H1 (cell line): ENCODE measurements around the gene PAX3. TPM values are rescaled to one million over a fixed set of nuclear protein-coding genes. Genes with fewer than 3 reads are reported as not detected.
"Not testable (repeated sequence)": the region's sequence is repeated elsewhere in the genome, so short reads cannot be mapped to it uniquely, and the experiment has no call there.

ENCODE experiments used
- CTCF ChIA-PET: fragments of 300-600 bp; sonication (Branson Sonifier 250); formaldehyde crosslinking; loops from one replicate; lab custom pipeline; 2021; ENCODE audit not compliant: partially characterized antibody; lab: Charles Lee
- POLR2A ChIA-PET: fragments of 300-600 bp; sonication (Branson Sonifier 250); formaldehyde crosslinking; loops from one replicate; lab custom pipeline; 2021; ENCODE audit warnings: inconsistent platforms; ENCODE audit not compliant: partially characterized antibody; lab: Charles Lee
- DNase-seq, 2 experiments: peaks; one replicate each; pipeline versions ENCODE4 v3.0.0 to v3.0.0-alpha.2; 2010 to 2022; ENCODE audit warnings: low spot score in 2 of 2, low read depth in 1 of 2, mixed read lengths in 1 of 2
- FAIRE-seq: peaks from 2 replicates; lab custom pipeline; 2011; peaks lifted over from hg19 to GRCh38; lab: Jason Lieb, UNC
- H2AFZ ChIP-seq: 2 replicates; pipeline ENCODE4 v1.8.1; 2012; ENCODE audit warnings: low read length, inconsistent platforms
- H2AK5ac ChIP-seq: 2 replicates; pipeline ENCODE4 v1.6.1; 2013; ENCODE audit warnings: low read depth, low read length
- H2BK120ac ChIP-seq: replicated peaks from 2 replicates; pipeline ENCODE3; 2013; ENCODE audit warnings: low read depth, low read length, inconsistent platforms
- H2BK12ac ChIP-seq: 2 replicates; pipeline ENCODE4 v1.6.1; 2013; ENCODE audit warnings: low read depth, low read length
- H2BK15ac ChIP-seq: 2 replicates; pipeline ENCODE4 v1.6.1; 2013; ENCODE audit warnings: low read length
- H2BK20ac ChIP-seq: 2 replicates; pipeline ENCODE4 v1.6.1; 2013; ENCODE audit warnings: low read length
- H2BK5ac ChIP-seq: 2 replicates; pipeline ENCODE4 v1.6.1; 2013; ENCODE audit warnings: low read depth, low read length
- H3K14ac ChIP-seq: 2 replicates; pipeline ENCODE4 v1.6.1; 2013; ENCODE audit warnings: inconsistent platforms; ENCODE audit not compliant: insufficient read length
- H3K18ac ChIP-seq: 2 replicates; pipeline ENCODE4 v1.6.1; 2013; ENCODE audit warnings: low read length; ENCODE audit errors: extremely low read depth
- H3K23ac ChIP-seq: 2 replicates; pipeline ENCODE4 v1.6.1; 2013; ENCODE audit warnings: inconsistent platforms; ENCODE audit not compliant: insufficient read length
- H3K23me2 ChIP-seq: 2 replicates; pipeline ENCODE4 v1.6.1; 2013; ENCODE audit warnings: low read depth, low read length
- H3K27ac ChIP-seq: 2 replicates; pipeline ENCODE4 v1.6.1; 2011; ENCODE audit warnings: low read depth, low read length, inconsistent platforms
- H3K27me3 ChIP-seq, 4 experiments: replicated peaks in 1 of 4; 1 replicate in 1 of 4; 2 replicates in 3 of 4; pipeline versions ENCODE4 v1.6.1 to v1.8.1; 2011 to 2013; ENCODE audit warnings: low read length in 3 of 4, mild to moderate bottlenecking in 3 of 4, inconsistent platforms in 2 of 4, mixed read lengths in 2 of 4, moderate library complexity in 1 of 4; ENCODE audit not compliant: control insufficient read depth in 3 of 4, insufficient read depth in 3 of 4; ENCODE audit errors: extremely low read depth in 1 of 4
- H3K36me3 ChIP-seq, 4 experiments: 2 replicates each; pipeline versions ENCODE4 v1.6.1 to v1.8.1; 2011 to 2013; ENCODE audit warnings: mild to moderate bottlenecking in 4 of 4, low read length in 3 of 4, moderate library complexity in 2 of 4, control low read depth in 1 of 4, inconsistent platforms in 1 of 4; ENCODE audit not compliant: insufficient read depth in 4 of 4, control insufficient read depth in 2 of 4
- H3K4ac ChIP-seq: replicated peaks from 2 replicates; pipeline ENCODE3; 2013; ENCODE audit warnings: low read length, low read depth, mixed read lengths, inconsistent platforms; ENCODE audit not compliant: insufficient read length
- H3K4me1 ChIP-seq, 4 experiments: replicated peaks in 1 of 4; 1 replicate in 1 of 4; 2 replicates in 3 of 4; pipeline versions ENCODE4 v1.6.1 to v1.8.1; 2011 to 2013; ENCODE audit warnings: low read length in 3 of 4, inconsistent platforms in 2 of 4, mixed read lengths in 1 of 4; ENCODE audit not compliant: insufficient read depth in 4 of 4, control insufficient read depth in 3 of 4
- H3K4me2 ChIP-seq, 2 experiments: 2 replicates each; pipeline versions ENCODE4 v1.6.1 to v1.8.1; 2011 to 2013; ENCODE audit warnings: low read depth in 2 of 2, low read length in 2 of 2, control low read depth in 1 of 2, inconsistent platforms in 1 of 2, mild to moderate bottlenecking in 1 of 2; ENCODE audit not compliant: insufficient read depth in 1 of 2
- H3K4me3 ChIP-seq, 4 experiments: fragments of 200-600, 300-600 bp in 1 of 4; sonication (generic), shearing (Covaris generic), sonication (Bioruptor Twin) in 1 of 4; 2 replicates each; pipeline versions ENCODE4 v1.5.1 to v1.8.1; 2011 to 2016; ENCODE audit warnings: low read length in 4 of 4, low read depth in 3 of 4, control low read depth in 2 of 4, inconsistent platforms in 2 of 4, mild to moderate bottlenecking in 2 of 4, mixed read lengths in 1 of 4, moderate library complexity in 1 of 4; ENCODE audit not compliant: insufficient read depth in 2 of 4; ENCODE audit errors: extremely low read depth in 1 of 4
- H3K56ac ChIP-seq: replicated peaks from 2 replicates; pipeline ENCODE3; 2013; ENCODE audit warnings: low read depth, mild to moderate bottlenecking, mixed read lengths, low read length, inconsistent platforms; ENCODE audit not compliant: insufficient read length
- H3K79me1 ChIP-seq: 2 replicates; pipeline ENCODE4 v1.6.1; 2013; ENCODE audit warnings: low read depth, low read length, control low read depth
- H3K79me2 ChIP-seq, 2 experiments: 2 replicates each; pipeline versions ENCODE4 v1.6.1 to v1.8.1; 2012 to 2013; ENCODE audit warnings: low read length in 2 of 2, mild to moderate bottlenecking in 2 of 2, inconsistent platforms in 1 of 2; ENCODE audit not compliant: insufficient read depth in 2 of 2, control insufficient read depth in 1 of 2
- H3K9ac ChIP-seq, 4 experiments: replicated peaks in 1 of 4; 1 replicate in 1 of 4; 2 replicates in 3 of 4; pipeline versions ENCODE4 v1.6.1 to v1.8.1; 2011 to 2013; ENCODE audit warnings: low read depth in 3 of 4, low read length in 3 of 4, control low read depth in 2 of 4, mild to moderate bottlenecking in 2 of 4, moderate library complexity in 2 of 4, inconsistent platforms in 1 of 4; ENCODE audit errors: extremely low read depth in 1 of 4
- H3K9me3 ChIP-seq, 2 experiments: 2 replicates each; pipeline versions ENCODE4 v1.6.1 to v1.8.1; 2012 to 2013; ENCODE audit warnings: mild to moderate bottlenecking in 2 of 2, moderate library complexity in 2 of 2, control low read depth in 1 of 2, inconsistent platforms in 1 of 2, low read depth in 1 of 2, low read length in 1 of 2, mixed read lengths in 1 of 2; ENCODE audit not compliant: insufficient read depth in 2 of 2
- H4K20me1 ChIP-seq, 2 experiments: replicated peaks in 1 of 2; 2 replicates each; pipeline versions ENCODE3 to v1.8.1; 2011 to 2013; ENCODE audit warnings: inconsistent platforms in 2 of 2, low read length in 2 of 2, mild to moderate bottlenecking in 1 of 2; ENCODE audit not compliant: insufficient read depth in 2 of 2, control insufficient read depth in 1 of 2
- H4K5ac ChIP-seq: 2 replicates; pipeline ENCODE4 v1.6.1; 2013; ENCODE audit warnings: low read length, low read depth, mixed read lengths, inconsistent platforms; ENCODE audit not compliant: insufficient read length
- H4K8ac ChIP-seq: 2 replicates; pipeline ENCODE4 v1.8.0; 2013; ENCODE audit warnings: mild to moderate bottlenecking, moderate library complexity, low read length, inconsistent platforms; ENCODE audit not compliant: insufficient read depth; ENCODE audit errors: extremely low read depth
- H4K91ac ChIP-seq: replicated peaks from 2 replicates; pipeline ENCODE3; 2013; ENCODE audit warnings: low read length, mixed read lengths, inconsistent platforms; ENCODE audit not compliant: insufficient read length
- YY1 ChIP-seq: IDR thresholded peaks from 2 replicates; pipeline ENCODE4 v1.6.1; 2011; ENCODE audit warnings: low read depth, mild to moderate bottlenecking, low read length
- WGBS, 2 experiments: shearing (Covaris generic) in 1 of 2; methylation state at CpG; one replicate each; pipeline versions ENCODE4 v1.1.6 to v1.1.7; 2013 to 2015; ENCODE audit warnings: low lambda C conversion rate in 2 of 2, mixed read lengths in 2 of 2, inconsistent platforms in 1 of 2, low coverage in 1 of 2, missing lambda C conversion rate in 1 of 2; ENCODE audit not compliant: insufficient replicate concordance in 2 of 2, insufficient coverage in 1 of 2, insufficient read length in 1 of 2; ENCODE audit errors: extremely low coverage in 1 of 2, missing lambda C conversion rate in 1 of 2; 5-methylcytosine and 5-hydroxymethylcytosine counted together
- polyA plus RNA-seq, 7 experiments: library from polyadenylated mRNA; depleted of rRNA in 3 of 7; stranded (reverse) in 5 of 7; unstranded in 2 of 7; fragments of >200 nt in 5 of 7; fragments of 200-250 nt in 2 of 7; gene quantifications; 1 replicate in 5 of 7; 2 replicates in 1 of 7; 4 replicates in 1 of 7; pipeline versions ENCODE4 v1.2.1 to v1.2.3, GENCODE V29; 2011 to 2013; ENCODE audit warnings: missing spikeins in 2 of 7, mixed read lengths in 2 of 7
- total RNA-seq: library from RNA; stranded (reverse); fragmentation: NEBNext Ultra II Directional; extraction: Animal tissue kit (Norgen Biotek cat#: 25700); gene quantifications from 2 replicates; pipeline ENCODE4 v1.2.1, GENCODE V29; 2021

The PAX3 gene
- total and polyA plus RNA-seq, 2 of the 8 experiments (the other 6 are each of a cell fraction or from before 2014, with no cell fraction given), result 0.33 TPM; not detected in 1

GRCh38 chr2:222155003-222155664 lies 143.7 kb downstream of the PAX3 start:
- FAIRE-seq, H3K23me2 ChIP-seq, H3K9me3 ChIP-seq, H2BK12ac ChIP-seq, H4K20me1 ChIP-seq, H3K56ac ChIP-seq, H3K79me2 ChIP-seq, CTCF ChIA-PET, H3K27ac ChIP-seq, H4K8ac ChIP-seq, H3K27me3 ChIP-seq, H3K23ac ChIP-seq, H2BK15ac ChIP-seq, H3K4ac ChIP-seq, H2AFZ ChIP-seq, H2BK20ac ChIP-seq, H3K18ac ChIP-seq, H3K9ac ChIP-seq, H3K36me3 ChIP-seq, H2AK5ac ChIP-seq, H4K91ac ChIP-seq, H4K5ac ChIP-seq, H2BK120ac ChIP-seq, H3K79me1 ChIP-seq, POLR2A ChIA-PET, H3K14ac ChIP-seq, H3K4me1 ChIP-seq, H2BK5ac ChIP-seq: not testable (repeated sequence)
- Histone ChIP-seq H3K4me3 (peak overlapping the region in 2 of 4 experiments; percentile 14 to 30; a peak in 1 of 8 replicates), H3K4me2 (0 out of 4 replicates have a peak overlapping the region, but pooled peaks of 1 of the 2 experiments have one; percentile 21)
- DNase-seq, result peak in 1 of 2 experiments; percentile 54
- TF ChIP-seq YY1, result peak; percentile 52; the same call in 1 of the 2 replicates
- WGBS, 2 experiments, result 74% methylated on average over 6 of the region's 27 CpGs; no CpG with 5 or more reads in 1 of the 2 experiments

Other genes with a start within 250 kb of the PAX3 start
- gene SGPP2, start 125.5 kb upstream of the PAX3 start, total RNA-seq, result not detected in 2 replicates
- gene SGPP2, start 125.5 kb upstream of the PAX3 start, polyA plus RNA-seq (2011; rRNA removed), result 0.27 and 0.29 TPM in 2 replicates